Bronchial epithelial cell (primary cell): ENCODE results near the gene MUC5AC. TPM values are rescaled to one million over a fixed set of nuclear protein-coding genes. Genes with fewer than 3 reads are reported as not detected.
"Not testable (repeated sequence)": the region's sequence is repeated elsewhere in the genome, so short reads cannot be mapped to it uniquely, and the experiment has no call there.

Experiments used
- DNase-seq: peaks from one replicate; pipeline ENCODE4 v3.0.0-alpha.2; 2010; ENCODE audit warnings: low read depth
- FAIRE-seq: peaks from 2 replicates; lab custom pipeline; 2011; peaks lifted over from hg19 to GRCh38; lab: Jason Lieb, UNC
- H3K27me3 ChIP-seq: 2 replicates; pipeline ENCODE4 v1.5.1; 2011; ENCODE audit warnings: low read length; ENCODE audit not compliant: control insufficient read depth, insufficient read depth
- H3K36me3 ChIP-seq: 2 replicates; pipeline ENCODE4 v1.5.1; 2011; ENCODE audit warnings: low read length; ENCODE audit not compliant: control insufficient read depth, insufficient read depth
- H3K4me3 ChIP-seq: 2 replicates; pipeline ENCODE4 v1.5.1; 2011; ENCODE audit warnings: mild to moderate bottlenecking, low read depth, low read length, control low read depth
- CTCF ChIP-seq: IDR thresholded peaks from 2 replicates; pipeline ENCODE4 v1.5.1; 2011; ENCODE audit warnings: mild to moderate bottlenecking, moderate library complexity, low read length, control low read depth, inconsistent platforms; ENCODE audit not compliant: insufficient read depth, severe bottlenecking
- total RNA-seq: library from RNA; depleted of rRNA; stranded (reverse); fragments of >200 nt; gene quantifications from 2 replicates; pipeline ENCODE4 v1.2.1, GENCODE V29; 2014

The MUC5AC gene
- total RNA-seq, 1 donor from 2014 or later: under 0.01 TPM

- DNase-seq (no peak), FAIRE-seq (no peak)
- Histone ChIP-seq H3K27me3 (no peaks in the 10 kb centered on the region), H3K4me3 (no peak overlapping the region), H3K36me3 (no peaks in the 10 kb centered on the region)
- no peak for TF ChIP-seq CTCF
Observed at GRCh38 chr11:1111545-1112212, 46.1 kb upstream of the MUC5AC start.

GRCh38 chr11:1112351-1113191, 45.2 kb upstream of the MUC5AC start:
- DNase-seq (no peak), FAIRE-seq (no peak)

GRCh38 chr11:1113405-1114201, 44.1 kb upstream of the MUC5AC start:
- Histone ChIP-seq H3K4me3 (no peak overlapping the region), H3K36me3 (no peaks in the 10 kb centered on the region), H3K27me3 (no peaks in the 10 kb centered on the region)
- DNase-seq (no peak), FAIRE-seq (no peak)
- no peak for TF ChIP-seq CTCF

More at GRCh38 chr11:1112351-1113191, 45.2 kb upstream of the MUC5AC start:
- no peaks in the 10 kb centered on the region for H3K36me3 ChIP-seq
- H3K4me3 ChIP-seq: no peak overlapping the region
- no peak for TF ChIP-seq CTCF
- no peaks in the 10 kb centered on the region for H3K27me3 ChIP-seq

- H3K4me3 ChIP-seq, H3K36me3 ChIP-seq, FAIRE-seq, DNase-seq, H3K27me3 ChIP-seq: not testable (repeated sequence)
Observed at GRCh38 chr11:1115292-1115691, 42.5 kb upstream of the MUC5AC start.

- no peak for TF ChIP-seq CTCF
- DNase-seq: no peak
- FAIRE-seq: no peak
- H3K27me3 ChIP-seq: no peaks in the 10 kb centered on the region
- no peaks in the 10 kb centered on the region for H3K36me3 ChIP-seq
- no peak overlapping the region for H3K4me3 ChIP-seq
Observed at GRCh38 chr11:1116104-1116503, 41.6 kb upstream of the MUC5AC start.
